A549 (cell line): ENCODE results near the gene DHRS4. TPM values are rescaled to one million over a fixed set of nuclear protein-coding genes. Genes with fewer than 3 reads are reported as not detected.

ENCODE experiments used
- ATAC-seq, 2 experiments: fragments of 200-7000 bp in 1 of 2; fragments of >200 bp in 1 of 2; cut with Nextera tagmentation in 1 of 2; cut with Tn5 transposase in 1 of 2; 3 replicates each; pipeline versions ENCODE4 v1.8.0 to v1.9.1; 2018 to 2020; ENCODE audit warnings: mild to moderate bottlenecking in 1 of 2, moderate library complexity in 1 of 2
- CTCF ChIA-PET: fragments of 300-600 bp; sonication (Branson Sonifier 250); formaldehyde crosslinking; extraction: SDS; loops from one replicate; lab custom pipeline; 2021; ENCODE audit warnings: antibody characterized with exemption, inconsistent platforms; lab: Yijun Ruan, JAX
- POLR2A ChIA-PET: fragments of 350-600 bp; formaldehyde crosslinking; extraction: SDS; loops from one replicate; lab custom pipeline; 2021; ENCODE audit warnings: antibody characterized with exemption, inconsistent platforms; lab: Yijun Ruan, JAX
- DNase-seq, 2 experiments: peaks; one replicate each; pipeline versions ENCODE4 v3.0.0 to v3.0.0-alpha.2; 2011 to 2016; ENCODE audit warnings: low read depth in 1 of 2, low spot score in 1 of 2
- FAIRE-seq: peaks from 2 replicates; lab custom pipeline; 2011; peaks lifted over from hg19 to GRCh38; lab: Jason Lieb, UNC
- H3K27ac ChIP-seq, 2 experiments: fragments of >200 bp; sonication (Bioruptor Twin); formaldehyde crosslinking; 3 replicates each; pipeline ENCODE4 v1.5.1; 2016 to 2017
- H3K4me1 ChIP-seq: fragments of >200 bp; sonication (Bioruptor Twin); formaldehyde crosslinking; 3 replicates; pipeline ENCODE4 v1.6.1; 2016
- H3K4me2 ChIP-seq: fragments of >200 bp; sonication (Bioruptor Twin); formaldehyde crosslinking; 3 replicates; pipeline ENCODE4 v1.6.1; 2016
- H3K4me3 ChIP-seq: fragments of >200 bp; sonication (Bioruptor Twin); formaldehyde crosslinking; 3 replicates; pipeline ENCODE4 v1.5.1; 2016
- H3K9me3 ChIP-seq: fragments of >200 bp; sonication (Bioruptor Twin); formaldehyde crosslinking; 3 replicates; pipeline ENCODE4 v1.6.1; 2016
- ATOH8 ChIP-seq: fragments of 250-450 bp; sonication (Bioruptor Pico); IDR thresholded peaks from 2 replicates; pipeline ENCODE4 v1.5.0; 2020; ENCODE audit warnings: low read depth, mild to moderate bottlenecking, moderate library complexity
- CTCF ChIP-seq: fragments of >200 bp; sonication (Bioruptor Twin); formaldehyde crosslinking; IDR thresholded peaks from 3 replicates; pipeline ENCODE4 v1.5.1; 2016
- E2F6 ChIP-seq: IDR thresholded peaks from 2 replicates; pipeline ENCODE4 v1.6.1; 2012; ENCODE audit warnings: low read depth, borderline replicate concordance
- ESRRA ChIP-seq: fragments of 150-350 bp; IDR thresholded peaks from 2 replicates; pipeline ENCODE4 v1.6.1; 2014; ENCODE audit warnings: mild to moderate bottlenecking, low read length, borderline replicate concordance
- FOSL2 ChIP-seq, 2 experiments: fragments of 450-650 bp in 1 of 2; fragments of >200 bp in 1 of 2; sonication (Bioruptor Twin) in 1 of 2; formaldehyde crosslinking; IDR thresholded peaks; 2 replicates each; pipeline versions ENCODE4 v1.5.0 to v1.6.1; 2016 to 2020; ENCODE audit warnings: mild to moderate bottlenecking in 1 of 2, moderate library complexity in 1 of 2
- HES2 ChIP-seq: fragments of >200 bp; sonication (Bioruptor Twin); formaldehyde crosslinking; IDR thresholded peaks from 2 replicates; pipeline ENCODE4 v1.6.1; 2016
- HEYL ChIP-seq: fragments of 250-450 bp; sonication (Bioruptor Pico); IDR thresholded peaks from 2 replicates; pipeline ENCODE4 v1.8.0; 2021; ENCODE audit warnings: mild to moderate bottlenecking, moderate library complexity
- HMGXB4 ChIP-seq: fragments of 250-450 bp; sonication (Bioruptor Pico); IDR thresholded peaks from 2 replicates; pipeline ENCODE4 v1.5.0; 2021; ENCODE audit warnings: mild to moderate bottlenecking, moderate library complexity, borderline replicate concordance
- HOXB5 ChIP-seq: fragments of 250-450 bp; sonication (Bioruptor Pico); IDR thresholded peaks from 2 replicates; pipeline ENCODE4 v1.5.0; 2020; ENCODE audit warnings: mild to moderate bottlenecking, moderate library complexity
- MAFK ChIP-seq: fragments of 450-650 bp; IDR thresholded peaks from 2 replicates; pipeline ENCODE4 v1.6.1; 2014; ENCODE audit not compliant: partially characterized antibody
- MYC ChIP-seq: IDR thresholded peaks from 2 replicates; pipeline ENCODE4 v1.6.1; 2012; ENCODE audit warnings: mild to moderate bottlenecking, inconsistent platforms, low read length, improper control_type of control experiment, borderline replicate concordance
- NFE2L2 ChIP-seq: fragments of 150-350 bp; conservative IDR thresholded peaks from 2 replicates; pipeline ENCODE4 v1.6.1; 2014; ENCODE audit warnings: low read length
- NPAS2 ChIP-seq: fragments of 250-450 bp; sonication (Bioruptor Pico); IDR thresholded peaks from 2 replicates; pipeline ENCODE4 v1.8.0; 2022; ENCODE audit warnings: mild to moderate bottlenecking, moderate library complexity, borderline replicate concordance
- NR3C1 ChIP-seq: fragments of >200 bp; sonication (Bioruptor Twin); formaldehyde crosslinking; IDR thresholded peaks from 3 replicates; pipeline ENCODE4 v1.6.1; 2017
- POLR2AphosphoS2 ChIP-seq: conservative IDR thresholded peaks from 2 replicates; pipeline ENCODE4 v1.6.1; 2012; ENCODE audit warnings: low read length, improper control_type of control experiment, inconsistent platforms
- RAD21 ChIP-seq, 2 experiments: fragments of >200 bp in 1 of 2; sonication (Bioruptor Twin) in 1 of 2; formaldehyde crosslinking in 1 of 2; IDR thresholded peaks in 1 of 2; conservative IDR thresholded peaks in 1 of 2; 2 replicates in 1 of 2; 3 replicates in 1 of 2; pipeline ENCODE4 v1.6.1; 2012 to 2018; ENCODE audit warnings: inconsistent platforms in 1 of 2
- SREBF2 ChIP-seq: fragments of 450-650 bp; IDR thresholded peaks from 2 replicates; pipeline ENCODE4 v1.6.1; 2014; ENCODE audit warnings: mild to moderate bottlenecking, moderate library complexity
- USF2 ChIP-seq: fragments of 450-650 bp; IDR thresholded peaks from 2 replicates; pipeline ENCODE4 v1.6.1; 2014; ENCODE audit warnings: antibody characterized with exemption
- ZC3H11A ChIP-seq: fragments of 450-650 bp; IDR thresholded peaks from 2 replicates; pipeline ENCODE4 v1.6.1; 2014; ENCODE audit warnings: antibody characterized with exemption, mild to moderate bottlenecking
- ZFP36 ChIP-seq: fragments of 450-650 bp; IDR thresholded peaks from 2 replicates; pipeline ENCODE4 v1.6.1; 2014; ENCODE audit warnings: borderline replicate concordance; ENCODE audit not compliant: partially characterized antibody
- ZNF302 ChIP-seq: fragments of 250-450 bp; sonication (Bioruptor Pico); IDR thresholded peaks from 2 replicates; pipeline ENCODE4 v1.9.0; 2021; ENCODE audit warnings: inconsistent platforms, mild to moderate bottlenecking, moderate library complexity
- WGBS: methylation state at CpG from one replicate; pipeline ENCODE4 v1.1.6; 2017; ENCODE audit errors: missing lambda C conversion rate; 5-methylcytosine and 5-hydroxymethylcytosine counted together
- polyA plus RNA-seq, 4 experiments: library from polyadenylated mRNA; depleted of rRNA in 3 of 4; stranded (reverse); fragments of >200 nt; fragmentation: RNase III in 1 of 4; extraction: RNeasy Plus Mini Kit Qiagen cat#74134 plus additional on column Dnase treatment in 1 of 4; gene quantifications; 2 replicates in 3 of 4; 3 replicates in 1 of 4; pipeline ENCODE4 v1.2.3, GENCODE V29; 2011 to 2017

The DHRS4 gene
- polyA plus RNA-seq, 2 of the 4 experiments (the other 2 are of a cell fraction) = 28.5 to 64.8 TPM

- Histone ChIP-seq H3K4me1 (no peaks in the 10 kb centered on the region), H3K27ac (no peak overlapping the region), H3K4me3 (no peak overlapping the region), H3K4me2 (no peak overlapping the region), H3K9me3 (no peaks in the 10 kb centered on the region)
- ATAC-seq = no peak
- ChIA-PET POLR2A (no interaction called here), CTCF (interaction anchor here (1.5 kb wide), 1 partner anchor 15 kb away, joined by 4 read pairs; no protein-coding TSS in a partner anchor)
- FAIRE-seq = no peak
- 46% methylated on average over 1 of the region's 1 CpG for WGBS
- no peak for TF ChIP-seq HEYL (CRISPR knock-in tag)
- peak; percentile 41 for TF ChIP-seq MAFK
- no peak for TF ChIP-seq POLR2AphosphoS2
- no peak for TF ChIP-seq SREBF2
- no peak for TF ChIP-seq ESRRA
- no peak for TF ChIP-seq RAD21 (conservative IDR thresholded peaks at IDR 0.05 in 1 of 2, IDR thresholded peaks at IDR 0.05 in 1 of 2)
- no peak for TF ChIP-seq ZC3H11A
- DNase-seq = no peak
These were observed 14.7 kb upstream of the DHRS4 start for GRCh38 chr14:23938823-23939222.

- FAIRE-seq = no peak
- no peak for DNase-seq
- ChIA-PET POLR2A (no interaction called here), CTCF (interaction anchor here (1.5 kb wide), 1 partner anchor 15 kb away, joined by 4 read pairs; no protein-coding TSS in a partner anchor)
- Histone ChIP-seq H3K27ac (no peak overlapping the region), H3K9me3 (no peaks in the 10 kb centered on the region), H3K4me3 (no peak overlapping the region), H3K4me1 (no peaks in the 10 kb centered on the region), H3K4me2 (no peak overlapping the region)
- TF ChIP-seq MYC = no peak
- no peak for TF ChIP-seq USF2
- TF ChIP-seq HEYL (CRISPR knock-in tag) = no peak
- TF ChIP-seq E2F6 = no peak
- no peak for TF ChIP-seq HOXB5 (CRISPR knock-in tag)
- no peak for TF ChIP-seq ZNF302
- no peak for TF ChIP-seq FOSL2 (IDR thresholded peaks at IDR 0.05)
- TF ChIP-seq FOSL2 (CRISPR knock-in tag; IDR thresholded peaks at IDR 0.05) = no peak
- TF ChIP-seq NFE2L2 = no peak
- no peak for TF ChIP-seq HES2
- WGBS = 44% methylated on average over 3 of the region's 3 CpGs
- no peak for ATAC-seq
These were observed 13.8 kb upstream of the DHRS4 start for GRCh38 chr14:23939607-23940326.

- WGBS = 52% methylated on average over 3 of the region's 3 CpGs
- CTCF ChIA-PET = interaction anchor here (0.8 to 1.6 kb wide), 3 partner anchors 12 to 18 kb away, joined by 3 to 7 read pairs (median 4); partner anchors contain the start of gene DHRS4
These were observed 12.3 kb upstream of the DHRS4 start for GRCh38 chr14:23941230-23941629.

GRCh38 chr14:23941669-23942068 is 11.9 kb upstream of the DHRS4 start:
- POLR2A ChIA-PET = no interaction called here
- no peak overlapping the region for H3K4me2 ChIP-seq
- TF ChIP-seq NPAS2 = no peak
- TF ChIP-seq POLR2AphosphoS2 = no peak
- no peak for TF ChIP-seq ESRRA
- TF ChIP-seq HMGXB4 (CRISPR knock-in tag) = no peak
- TF ChIP-seq ATOH8 (CRISPR knock-in tag) = no peak
- no peak for TF ChIP-seq FOSL2 (IDR thresholded peaks at IDR 0.05)
- TF ChIP-seq FOSL2 (CRISPR knock-in tag; IDR thresholded peaks at IDR 0.05) = no peak
- TF ChIP-seq ZFP36 = no peak
- no peak for TF ChIP-seq CTCF

More at GRCh38 chr14:23941230-23941629, 12.3 kb upstream of the DHRS4 start:
- no peak for FAIRE-seq
- POLR2A ChIA-PET = no interaction called here
- no peaks in the 10 kb centered on the region for H3K9me3 ChIP-seq
- no peak for DNase-seq
- H3K27ac ChIP-seq = no peak overlapping the region
- TF ChIP-seq NFE2L2 = no peak
- TF ChIP-seq NR3C1 = no peak
- TF ChIP-seq ESRRA = no peak
- no peak for TF ChIP-seq NPAS2
- H3K4me1 ChIP-seq = no peaks in the 10 kb centered on the region
- H3K4me2 ChIP-seq = no peak overlapping the region
- no peak for ATAC-seq
- no peak overlapping the region for H3K4me3 ChIP-seq

More at GRCh38 chr14:23941669-23942068, 11.9 kb upstream of the DHRS4 start:
- DNase-seq (no peak), ATAC-seq (no peak), FAIRE-seq (no peak)
- no peaks in the 10 kb centered on the region for H3K9me3 ChIP-seq
- no peak overlapping the region for H3K4me3 ChIP-seq
- CTCF ChIA-PET = interaction anchor here (0.8 to 1.6 kb wide), 3 partner anchors 12 to 18 kb away, joined by 3 to 7 read pairs (median 4); partner anchors contain the start of gene DHRS4
- no peak overlapping the region for H3K27ac ChIP-seq
- H3K4me1 ChIP-seq = no peaks in the 10 kb centered on the region
